ENCODE results near the gene CPXM2.

CPXM2 gene

DNA sequence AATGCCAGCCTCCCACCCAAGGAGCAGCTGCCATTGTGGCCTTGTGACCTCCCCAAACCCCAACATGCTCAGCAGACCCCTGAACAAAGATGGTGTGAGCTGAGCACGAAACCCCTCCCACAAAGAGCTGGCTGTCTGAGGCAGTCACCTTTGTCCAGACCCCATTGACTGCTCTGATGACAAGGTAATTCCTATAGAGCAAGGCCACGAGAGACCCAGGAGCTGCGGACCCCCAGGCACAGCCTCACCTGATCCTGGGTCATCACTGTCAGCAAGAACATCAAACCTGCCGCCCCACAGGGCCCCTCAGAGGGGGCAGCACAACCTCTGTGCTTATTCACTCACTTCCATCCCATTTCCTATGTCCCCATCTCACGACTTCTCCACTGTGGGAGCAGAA is 102.6 kb downstream of the CPXM2 start:
- Histone ChIP-seq H3K4me3 (ENCODE audit: control insufficient read depth in 1 of 7, extremely low read depth in 1 of 7, insufficient read depth in 4 of 7, low read depth in 2 of 7, low read length in 6 of 7) (no peak overlapping the region), H3K27me3 (replicated peaks in 2 of 5; ENCODE audit: control insufficient read depth in 4 of 5, insufficient read depth in 5 of 5, low read length in 4 of 5) (peaks cover 0 to 32% (median 2%) of the 10 kb centered on the region in 5 experiments), H3K4me1 (ENCODE audit: control extremely low read depth in 1 of 4, control insufficient read depth in 4 of 4, insufficient read depth in 4 of 4, low read length in 3 of 4) (no peaks in the 10 kb centered on the region), H3K9me3 (ENCODE audit: control extremely low read depth in 1 of 5, control insufficient read depth in 4 of 5, insufficient read depth in 2 of 5, low read depth in 1 of 5, low read length in 4 of 5) (peaks cover 0 to 10% (median 2%) of the 10 kb centered on the region in 5 experiments), H3K36me3 (ENCODE audit: control insufficient read depth in 4 of 4, insufficient read depth in 4 of 4, low read length in 3 of 4) (no peaks in the 10 kb centered on the region), H3K27ac (ENCODE audit: insufficient read depth in 1 of 2, low read depth in 1 of 2, low read length in 2 of 2, poor library complexity in 1 of 2, severe bottlenecking in 2 of 2) (no peak overlapping the region)
- ChIA-PET CTCF (interaction anchor here (0.9 kb wide), 1 partner anchor 11 kb away, joined by 4 read pairs; no protein-coding TSS in a partner anchor), POLR2A (no interaction called here)
- no peak for DNase-seq
- 100% methylated on average over 3 of the region's 5 CpGs for WGBS (ENCODE audit: insufficient coverage)

GRCh38 chr10:123787566-123787965 is 104.0 kb downstream of the CPXM2 start:
- H3K36me3 ChIP-seq (ENCODE audit: control insufficient read depth in 4 of 4, insufficient read depth in 4 of 4, low read length in 3 of 4) = no peaks in the 10 kb centered on the region
- no peak overlapping the region for H3K27ac ChIP-seq (ENCODE audit: insufficient read depth in 1 of 2, low read depth in 1 of 2, low read length in 2 of 2, poor library complexity in 1 of 2, severe bottlenecking in 2 of 2)
- H3K4me3 ChIP-seq (ENCODE audit: control insufficient read depth in 1 of 7, extremely low read depth in 1 of 7, insufficient read depth in 4 of 7, low read depth in 2 of 7, low read length in 6 of 7) = no peak overlapping the region
- POLR2A ChIA-PET = no interaction called here
- H3K4me1 ChIP-seq (ENCODE audit: control extremely low read depth in 1 of 4, control insufficient read depth in 4 of 4, insufficient read depth in 4 of 4, low read length in 3 of 4) = no peaks in the 10 kb centered on the region
- 80% methylated on average over 1 of the region's 5 CpGs for whole genome bisulfite sequencing (ENCODE audit: insufficient coverage)
- no peak for DNase-seq
- peaks cover 0 to 8% (median 2%) of the 10 kb centered on the region in 5 experiments for H3K9me3 ChIP-seq (ENCODE audit: control extremely low read depth in 1 of 5, control insufficient read depth in 4 of 5, insufficient read depth in 2 of 5, low read depth in 1 of 5, low read length in 4 of 5)
- H3K27me3 ChIP-seq (replicated peaks in 2 of 5; ENCODE audit: control insufficient read depth in 4 of 5, insufficient read depth in 5 of 5, low read length in 4 of 5) = peaks cover 0 to 45% (median 9%) of the 10 kb centered on the region in 5 experiments
- CTCF ChIA-PET = no interaction called here

GRCh38 chr10:123786896-123787295 is 104.7 kb downstream of the CPXM2 start:
- Histone ChIP-seq H3K4me3 (ENCODE audit: control insufficient read depth in 1 of 7, extremely low read depth in 1 of 7, insufficient read depth in 4 of 7, low read depth in 2 of 7, low read length in 6 of 7) (no peak overlapping the region), H3K36me3 (ENCODE audit: control insufficient read depth in 4 of 4, insufficient read depth in 4 of 4, low read length in 3 of 4) (no peaks in the 10 kb centered on the region), H3K4me1 (ENCODE audit: control extremely low read depth in 1 of 4, control insufficient read depth in 4 of 4, insufficient read depth in 4 of 4, low read length in 3 of 4) (no peaks in the 10 kb centered on the region), H3K27ac (ENCODE audit: insufficient read depth in 1 of 2, low read depth in 1 of 2, low read length in 2 of 2, poor library complexity in 1 of 2, severe bottlenecking in 2 of 2) (no peak overlapping the region), H3K27me3 (replicated peaks in 2 of 5; ENCODE audit: control insufficient read depth in 4 of 5, insufficient read depth in 5 of 5, low read length in 4 of 5) (peaks cover 0 to 44% (median 9%) of the 10 kb centered on the region in 5 experiments), H3K9me3 (ENCODE audit: control extremely low read depth in 1 of 5, control insufficient read depth in 4 of 5, insufficient read depth in 2 of 5, low read depth in 1 of 5, low read length in 4 of 5) (peaks cover 0 to 7% (median 2%) of the 10 kb centered on the region in 5 experiments)
- whole genome bisulfite sequencing (ENCODE audit: insufficient coverage) = 14% methylated on average over 1 of the region's 1 CpG
- ChIA-PET POLR2A (no interaction called here), CTCF (no interaction called here)
- no peak for DNase-seq

GRCh38 chr10:123786306-123786705 is 105.3 kb downstream of the CPXM2 start:
- Histone ChIP-seq H3K27ac (ENCODE audit: insufficient read depth in 1 of 2, low read depth in 1 of 2, low read length in 2 of 2, poor library complexity in 1 of 2, severe bottlenecking in 2 of 2) (no peak overlapping the region), H3K9me3 (ENCODE audit: control extremely low read depth in 1 of 5, control insufficient read depth in 4 of 5, insufficient read depth in 2 of 5, low read depth in 1 of 5, low read length in 4 of 5) (peaks cover 0 to 5% (median 2%) of the 10 kb centered on the region in 5 experiments), H3K4me1 (ENCODE audit: control extremely low read depth in 1 of 4, control insufficient read depth in 4 of 4, insufficient read depth in 4 of 4, low read length in 3 of 4) (no peaks in the 10 kb centered on the region), H3K4me3 (ENCODE audit: control insufficient read depth in 1 of 7, extremely low read depth in 1 of 7, insufficient read depth in 4 of 7, low read depth in 2 of 7, low read length in 6 of 7) (no peak overlapping the region), H3K27me3 (replicated peaks in 2 of 5; ENCODE audit: control insufficient read depth in 4 of 5, insufficient read depth in 5 of 5, low read length in 4 of 5) (peaks cover 0 to 44% (median 11%) of the 10 kb centered on the region in 5 experiments), H3K36me3 (ENCODE audit: control insufficient read depth in 4 of 4, insufficient read depth in 4 of 4, low read length in 3 of 4) (no peaks in the 10 kb centered on the region)
- 94% methylated on average over 4 of the region's 7 CpGs for WGBS (ENCODE audit: insufficient coverage)
- ChIA-PET CTCF (no interaction called here), POLR2A (no interaction called here)
- no peak for DNase-seq

- H3K4me3 ChIP-seq (ENCODE audit: control insufficient read depth in 1 of 7, extremely low read depth in 1 of 7, insufficient read depth in 4 of 7, low read depth in 2 of 7, low read length in 6 of 7) = no peak overlapping the region
- peaks cover 0 to 3% (median 0%) of the 10 kb centered on the region in 5 experiments for H3K9me3 ChIP-seq (ENCODE audit: control extremely low read depth in 1 of 5, control insufficient read depth in 4 of 5, insufficient read depth in 2 of 5, low read depth in 1 of 5, low read length in 4 of 5)
- H3K4me1 ChIP-seq (ENCODE audit: control extremely low read depth in 1 of 4, control insufficient read depth in 4 of 4, insufficient read depth in 4 of 4, low read length in 3 of 4) = no peaks in the 10 kb centered on the region
- 66% methylated on average over 4 of the region's 7 CpGs for WGBS (ENCODE audit: insufficient coverage)
- peaks cover 0 to 54% (median 13%) of the 10 kb centered on the region in 5 experiments for H3K27me3 ChIP-seq (replicated peaks in 2 of 5; ENCODE audit: control insufficient read depth in 4 of 5, insufficient read depth in 5 of 5, low read length in 4 of 5)
- ChIA-PET CTCF (no interaction called here), POLR2A (no interaction called here)
- DNase-seq = no peak
- no peaks in the 10 kb centered on the region for H3K36me3 ChIP-seq (ENCODE audit: control insufficient read depth in 4 of 4, insufficient read depth in 4 of 4, low read length in 3 of 4)
- no peak overlapping the region for H3K27ac ChIP-seq (ENCODE audit: insufficient read depth in 1 of 2, low read depth in 1 of 2, low read length in 2 of 2, poor library complexity in 1 of 2, severe bottlenecking in 2 of 2)
Observed at GRCh38 chr10:123784646-123785045, 107.0 kb downstream of the CPXM2 start.

- peaks cover 0 to 58% (median 13%) of the 10 kb centered on the region in 5 experiments for H3K27me3 ChIP-seq (replicated peaks in 2 of 5; ENCODE audit: control insufficient read depth in 4 of 5, insufficient read depth in 5 of 5, low read length in 4 of 5)
- peaks cover 0 to 1% (median 0%) of the 10 kb centered on the region in 5 experiments for H3K9me3 ChIP-seq (ENCODE audit: control extremely low read depth in 1 of 5, control insufficient read depth in 4 of 5, insufficient read depth in 2 of 5, low read depth in 1 of 5, low read length in 4 of 5)
- no peak for DNase-seq
- H3K4me3 ChIP-seq (ENCODE audit: control insufficient read depth in 1 of 7, extremely low read depth in 1 of 7, insufficient read depth in 4 of 7, low read depth in 2 of 7, low read length in 6 of 7) = no peak overlapping the region
- H3K4me1 ChIP-seq (ENCODE audit: control extremely low read depth in 1 of 4, control insufficient read depth in 4 of 4, insufficient read depth in 4 of 4, low read length in 3 of 4) = no peaks in the 10 kb centered on the region
- ChIA-PET POLR2A (no interaction called here), CTCF (no interaction called here)
- WGBS (ENCODE audit: insufficient coverage) = 95% methylated on average over 2 of the region's 3 CpGs
- H3K36me3 ChIP-seq (ENCODE audit: control insufficient read depth in 4 of 4, insufficient read depth in 4 of 4, low read length in 3 of 4) = no peaks in the 10 kb centered on the region
- no peak overlapping the region for H3K27ac ChIP-seq (ENCODE audit: insufficient read depth in 1 of 2, low read depth in 1 of 2, low read length in 2 of 2, poor library complexity in 1 of 2, severe bottlenecking in 2 of 2)
Observed at GRCh38 chr10:123784216-123784615, 107.4 kb downstream of the CPXM2 start.

- 83% methylated on average over 3 of the region's 3 CpGs for WGBS (ENCODE audit: insufficient coverage)
- ChIA-PET CTCF (no interaction called here), POLR2A (no interaction called here)
- H3K36me3 ChIP-seq (ENCODE audit: control insufficient read depth in 4 of 4, insufficient read depth in 4 of 4, low read length in 3 of 4) = no peaks in the 10 kb centered on the region
- DNase-seq = no peak
- H3K27ac ChIP-seq (ENCODE audit: insufficient read depth in 1 of 2, low read depth in 1 of 2, low read length in 2 of 2, poor library complexity in 1 of 2, severe bottlenecking in 2 of 2) = no peak overlapping the region
- H3K9me3 ChIP-seq (ENCODE audit: control extremely low read depth in 1 of 5, control insufficient read depth in 4 of 5, insufficient read depth in 2 of 5, low read depth in 1 of 5, low read length in 4 of 5) = no peaks in the 10 kb centered on the region
- peaks cover 0 to 67% (median 16%) of the 10 kb centered on the region in 5 experiments for H3K27me3 ChIP-seq (replicated peaks in 2 of 5; ENCODE audit: control insufficient read depth in 4 of 5, insufficient read depth in 5 of 5, low read length in 4 of 5)
- no peaks in the 10 kb centered on the region for H3K4me1 ChIP-seq (ENCODE audit: control extremely low read depth in 1 of 4, control insufficient read depth in 4 of 4, insufficient read depth in 4 of 4, low read length in 3 of 4)
- H3K4me3 ChIP-seq (ENCODE audit: control insufficient read depth in 1 of 7, extremely low read depth in 1 of 7, insufficient read depth in 4 of 7, low read depth in 2 of 7, low read length in 6 of 7) = no peak overlapping the region
Observed at GRCh38 chr10:123783296-123783695, 108.3 kb downstream of the CPXM2 start.

All from common myeloid progenitor, CD34-positive (primary cell).